ENCODE data around the gene RAD52. TPM values are rescaled to one million over a fixed set of nuclear protein-coding genes. Genes with fewer than 3 reads are reported as not detected.

RAD52 gene
- total RNA-seq, 1 experiment from 2014 or later, result 19.2 TPM

- TF ChIP-seq RORB (CRISPR knock-in tag; IDR thresholded peaks at IDR 0.05) (no peak), USF1 (CRISPR knock-in tag; IDR thresholded peaks at IDR 0.05) (no peak), USF2 (CRISPR knock-in tag; IDR thresholded peaks at IDR 0.05) (no peak), MLX (CRISPR knock-in tag; IDR thresholded peaks at IDR 0.05) (no peak), ATF2 (CRISPR knock-in tag; IDR thresholded peaks at IDR 0.05; ENCODE audit: borderline replicate concordance, low read depth) (no peak), MYBL2 (CRISPR knock-in tag; IDR thresholded peaks at IDR 0.05) (no peak), NR1H2 (CRISPR knock-in tag; IDR thresholded peaks at IDR 0.05) (no peak), ATF1 (CRISPR knock-in tag; IDR thresholded peaks at IDR 0.05) (no peak)
Observed at GRCh38 chr12:902581-902980, 46.9 kb downstream of the RAD52 start (continued).

GRCh38 chr12:897386-897785 is 52.1 kb downstream of the RAD52 start:
- no peak for ATAC-seq
- no peak overlapping the region for H3K4me3 Mint-ChIP-seq
- no peak for DNase-seq (ENCODE audit: low spot score)
- H3K9me3 Mint-ChIP-seq, result no peaks in the 10 kb centered on the region
- ChIA-PET CTCF (interaction anchor here (0.6 to 1.1 kb wide), 2 partner anchors 175 to 184 kb away, joined by 3 read pairs; no protein-coding TSS in a partner anchor), POLR2A (no interaction called here)
- H3K4me1 Mint-ChIP-seq, result no peaks in the 10 kb centered on the region
- peak overlapping the region; percentile 60; the same call in 1 of the 2 replicates for H3K27ac Mint-ChIP-seq
- H3K36me3 Mint-ChIP-seq, result peaks cover 58% of the 10 kb centered on the region
- no peaks in the 10 kb centered on the region for H3K27me3 Mint-ChIP-seq (ENCODE audit: low read depth)
- no peak for TF ChIP-seq MYBL2 (CRISPR knock-in tag; IDR thresholded peaks at IDR 0.05)
- no peak for TF ChIP-seq ZNF232 (CRISPR knock-in tag; IDR thresholded peaks at IDR 0.05)
- no peak for TF ChIP-seq IRF1 (CRISPR knock-in tag; IDR thresholded peaks at IDR 0.05)
- TF ChIP-seq FOXJ3 (CRISPR knock-in tag; IDR thresholded peaks at IDR 0.05; ENCODE audit: borderline replicate concordance), result no peak
- no peak for TF ChIP-seq FOXP1 (CRISPR knock-in tag; IDR thresholded peaks at IDR 0.05; ENCODE audit: borderline replicate concordance)
- no peak for TF ChIP-seq ZNF532 (CRISPR knock-in tag; IDR thresholded peaks at IDR 0.05; ENCODE audit: borderline replicate concordance)
- no peak for TF ChIP-seq IRF2 (CRISPR knock-in tag; IDR thresholded peaks at IDR 0.05; ENCODE audit: borderline replicate concordance, low read depth)
- no peak for TF ChIP-seq GABPB1 (CRISPR knock-in tag; IDR thresholded peaks at IDR 0.05)
- TF ChIP-seq ESRRA (CRISPR knock-in tag; IDR thresholded peaks at IDR 0.05; ENCODE audit: borderline replicate concordance), result no peak
- no peak for TF ChIP-seq AR (CRISPR knock-in tag; IDR thresholded peaks at IDR 0.05)
- no peak for TF ChIP-seq ZMAT4 (CRISPR knock-in tag; IDR thresholded peaks at IDR 0.05)
- no peak for TF ChIP-seq CDX4 (CRISPR knock-in tag; IDR thresholded peaks at IDR 0.05; ENCODE audit: borderline replicate concordance)

Data from WTC11 (cell line).